HepG2 (cell line): ENCODE results near the gene FAM171A2. TPM values are rescaled to one million over a fixed set of nuclear protein-coding genes. Genes with fewer than 3 reads are reported as not detected.

Source experiments
- KAT7 ChIP-seq: IDR thresholded peaks from 2 replicates; pipeline ENCODE4 v1.6.1; 2018; ENCODE audit warnings: borderline replicate concordance, missing compliant biosample characterization
- KDM2A ChIP-seq: sonication (generic); formaldehyde crosslinking; IDR thresholded peaks from 2 replicates; pipeline ENCODE4 v1.4.0; 2020; ENCODE audit warnings: low read depth, missing genetic modification reagents, borderline replicate concordance
- KIAA2018 ChIP-seq: sonication (generic); formaldehyde crosslinking; IDR thresholded peaks from 2 replicates; pipeline ENCODE4 v1.5.0; 2020; ENCODE audit warnings: mild to moderate bottlenecking, missing genetic modification reagents, borderline replicate concordance
- MIER2 ChIP-seq: IDR thresholded peaks from 2 replicates; pipeline ENCODE4 v1.6.1; 2016; ENCODE audit warnings: missing biosample characterization, missing genetic modification reagents
- MIXL1 ChIP-seq: IDR thresholded peaks from 2 replicates; pipeline ENCODE4 v1.6.1; 2016
- POGZ ChIP-seq: sonication (generic); formaldehyde crosslinking; IDR thresholded peaks from 2 replicates; pipeline ENCODE4 v1.4.0; 2020; ENCODE audit warnings: mild to moderate bottlenecking, missing genetic modification reagents
- SAP130 ChIP-seq: IDR thresholded peaks from 2 replicates; pipeline ENCODE4 v1.6.1; 2016; ENCODE audit warnings: low read depth
- UBTF ChIP-seq: sonication (generic); formaldehyde crosslinking; IDR thresholded peaks from 2 replicates; pipeline ENCODE4 v1.4.0; 2020; ENCODE audit warnings: mild to moderate bottlenecking, missing genetic modification reagents
- ZFP91 ChIP-seq: sonication (generic); formaldehyde crosslinking; IDR thresholded peaks from 2 replicates; pipeline ENCODE4 v1.9.0; 2022; ENCODE audit warnings: missing genetic modification reagents, mild to moderate bottlenecking, borderline replicate concordance
- ZNF280D ChIP-seq: sonication (generic); formaldehyde crosslinking; IDR thresholded peaks from 2 replicates; pipeline ENCODE4 v1.5.1; 2020; ENCODE audit warnings: mild to moderate bottlenecking, missing genetic modification reagents
- ZNF788 ChIP-seq: sonication (generic); formaldehyde crosslinking; IDR thresholded peaks from 2 replicates; pipeline ENCODE4 v1.5.0; 2020; ENCODE audit warnings: mild to moderate bottlenecking, missing genetic modification reagents, borderline replicate concordance
- ZNF816 ChIP-seq: sonication (generic); formaldehyde crosslinking; IDR thresholded peaks from 2 replicates; pipeline ENCODE4 v1.8.0; 2022; ENCODE audit warnings: missing genetic modification reagents, mild to moderate bottlenecking, borderline replicate concordance
- polyA plus RNA-seq, 8 experiments: library from polyadenylated mRNA; depleted of rRNA in 3 of 8; stranded (reverse) in 7 of 8; unstranded in 1 of 8; fragments of >200 nt; fragmentation: Illumina TruSeq in 4 of 8; extraction: Trizol in 4 of 8; gene quantifications; 2 replicates each; pipeline versions ENCODE4 v1.2.1 to v1.2.3, GENCODE V29; 2011 to 2016; ENCODE audit warnings: low read depth in 4 of 8, missing spikeins in 1 of 8, mixed read lengths in 1 of 8; ENCODE audit not compliant: insufficient read depth in 1 of 8
- total RNA-seq, 5 experiments: library from RNA; depleted of rRNA; stranded (reverse); fragments of >200 nt; fragmentation: Illumina TruSeq; extraction: Trizol; gene quantifications; 2 replicates each; pipeline ENCODE4 v1.2.3, GENCODE V29; 2016; ENCODE audit warnings: low read depth in 1 of 5

The FAM171A2 gene
- total and polyA plus RNA-seq, 2 of the 13 experiments (the other 11 are each of a cell fraction or from before 2014, with no cell fraction given), result 1.8 to 3.6 TPM

GRCh38 chr17:44369414-44370023 lies 5.9 kb upstream of the FAM171A2 start (continued):
- TF ChIP-seq ZNF816 (peak; percentile 59; the same call in 1 of the 2 replicates), UBTF (CRISPR knock-in tag) (0 out of 2 replicates have a peak, but pooled peaks have one; percentile 51), MIXL1 (CRISPR knock-in tag) (0 out of 2 replicates have a peak, but pooled peaks have one; percentile 11), KDM2A (CRISPR knock-in tag) (peak; percentile 55), ZNF280D (0 out of 2 replicates have a peak, but pooled peaks have one; percentile 34), SAP130 (CRISPR knock-in tag) (peak; percentile 76), POGZ (CRISPR knock-in tag) (peak; percentile 96), KAT7 (peak; percentile 33; the same call in 1 of the 2 replicates), ZNF788 (CRISPR knock-in tag) (peak; percentile 13; the same call in 1 of the 2 replicates), MIER2 (CRISPR knock-in tag) (0 out of 2 replicates have a peak, but pooled peaks have one; percentile 25), KIAA2018 (0 out of 2 replicates have a peak, but pooled peaks have one; percentile 37), ZFP91 (CRISPR knock-in tag) (peak; percentile 69)
